Measurements from ENCODE around the gene LCE1C.

Gene LCE1C

DNA sequence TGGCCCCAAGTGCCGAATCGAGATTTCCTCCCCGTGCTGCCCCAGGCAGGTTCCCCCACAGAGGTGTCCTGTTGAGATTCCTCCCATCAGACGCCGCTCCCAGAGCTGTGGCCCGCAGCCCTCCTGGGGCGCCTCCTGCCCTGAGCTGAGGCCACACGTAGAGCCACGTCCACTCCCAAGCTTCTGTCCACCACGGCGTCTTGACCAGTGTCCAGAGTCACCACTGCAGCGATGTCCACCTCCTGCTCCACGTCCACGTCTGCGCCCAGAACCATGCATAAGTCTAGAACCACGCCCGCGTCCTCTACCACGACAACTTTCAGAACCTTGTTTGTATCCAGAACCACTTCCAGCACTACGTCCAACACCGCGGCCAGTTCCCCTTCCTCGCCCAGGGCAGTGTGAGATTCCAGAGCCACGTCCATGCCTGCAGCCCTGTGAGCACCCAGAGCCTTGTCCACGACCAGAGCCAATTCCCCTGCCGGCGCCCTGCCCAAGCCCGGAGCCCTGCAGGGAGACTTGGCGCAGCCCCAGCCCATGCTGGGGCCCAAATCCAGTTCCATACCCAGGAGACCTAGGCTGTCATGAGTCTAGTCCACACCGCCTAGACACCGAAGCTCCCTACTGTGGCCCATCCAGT lies 45.8 kb downstream of the LCE1C start:
- in situ Hi-C loops (cut with MboI; ENCODE audit: low sequenced_read_pairs), result no loop called here

DNA sequence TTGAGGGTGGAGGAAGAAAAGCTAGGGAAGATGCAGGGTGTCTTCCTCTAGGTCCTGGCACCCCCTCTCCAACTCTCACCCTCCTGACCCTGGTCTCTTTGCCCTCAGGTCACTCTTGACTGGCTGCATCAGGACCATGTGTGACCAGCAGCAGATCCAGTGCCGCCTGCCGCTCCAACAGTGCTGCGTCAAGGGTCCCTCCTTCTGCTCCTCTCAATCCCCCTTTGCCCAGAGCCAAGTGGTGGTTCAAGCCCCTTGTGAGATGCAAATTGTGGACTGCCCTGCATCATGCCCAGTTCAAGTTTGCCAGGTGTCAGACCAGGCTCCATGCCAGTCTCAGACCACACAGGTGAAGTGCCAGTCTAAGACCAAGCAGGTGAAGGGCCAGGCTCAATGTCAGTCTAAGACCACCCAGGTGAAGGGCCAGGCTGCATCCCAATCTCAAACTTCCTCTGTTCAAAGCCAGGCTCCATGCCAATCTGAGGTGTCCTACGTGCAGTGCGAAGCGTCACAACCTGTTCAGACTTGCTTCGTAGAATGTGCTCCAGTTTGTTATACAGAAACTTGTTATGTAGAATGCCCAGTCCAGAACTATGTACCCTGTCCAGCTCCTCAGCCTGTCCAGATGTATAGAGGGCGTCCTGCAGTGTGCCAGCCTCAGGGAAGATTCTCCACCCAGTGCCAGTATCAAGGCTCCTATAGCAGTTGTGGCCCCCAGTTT lies 46.8 kb downstream of the LCE1C start:
- in situ Hi-C loops (cut with MboI; ENCODE audit: low sequenced_read_pairs), result no loop called here

DNA sequence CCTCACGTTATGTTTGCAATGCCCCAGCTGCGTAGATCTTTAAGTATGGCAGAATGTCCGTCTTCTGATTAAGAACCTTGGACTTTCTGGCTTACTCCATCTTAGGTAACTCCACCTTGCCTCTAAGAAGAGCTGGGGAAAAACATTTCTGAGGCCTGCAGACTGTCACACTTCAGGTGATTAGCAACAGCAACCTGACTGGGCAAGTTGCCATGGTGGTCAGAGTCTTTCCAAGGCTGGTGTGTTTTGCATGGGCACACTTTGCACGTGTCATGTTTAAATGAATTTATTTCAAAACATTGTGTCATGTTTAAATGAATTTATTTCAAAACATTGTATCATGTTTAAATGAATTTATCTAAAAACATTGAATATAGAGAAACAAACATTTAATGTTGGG lies 47.8 kb downstream of the LCE1C start:
- in situ Hi-C loops (cut with MboI; ENCODE audit: low sequenced_read_pairs), result no loop called here

DNA sequence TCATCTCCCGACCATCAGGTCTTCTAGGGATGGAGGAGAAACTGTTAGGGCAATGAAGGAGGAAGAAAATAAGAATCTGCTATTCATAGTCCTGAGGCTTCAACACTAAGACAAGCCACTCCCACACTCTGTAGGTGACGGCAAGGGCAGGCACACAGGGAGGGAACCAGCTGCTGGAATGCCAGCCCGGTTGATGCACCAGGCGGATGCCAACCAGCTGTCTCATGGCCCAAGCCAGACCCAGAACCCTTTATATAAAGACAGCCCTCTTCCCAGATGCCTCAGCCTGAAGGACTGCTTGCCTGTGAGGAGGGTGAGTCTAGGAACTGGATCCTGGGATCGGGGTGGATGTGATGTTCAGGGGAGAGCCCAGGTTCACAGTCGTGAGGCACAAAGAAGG lies 48.7 kb downstream of the LCE1C start, which contains the start of gene KPRP:
TSS of gene KPRP (plus strand) at position 279 of the 400 bp plus-strand sequence. CDS start 1,564 bp downstream, outside the sequence.
- in situ Hi-C loops (cut with MboI; ENCODE audit: low sequenced_read_pairs), result no loop called here

DNA sequence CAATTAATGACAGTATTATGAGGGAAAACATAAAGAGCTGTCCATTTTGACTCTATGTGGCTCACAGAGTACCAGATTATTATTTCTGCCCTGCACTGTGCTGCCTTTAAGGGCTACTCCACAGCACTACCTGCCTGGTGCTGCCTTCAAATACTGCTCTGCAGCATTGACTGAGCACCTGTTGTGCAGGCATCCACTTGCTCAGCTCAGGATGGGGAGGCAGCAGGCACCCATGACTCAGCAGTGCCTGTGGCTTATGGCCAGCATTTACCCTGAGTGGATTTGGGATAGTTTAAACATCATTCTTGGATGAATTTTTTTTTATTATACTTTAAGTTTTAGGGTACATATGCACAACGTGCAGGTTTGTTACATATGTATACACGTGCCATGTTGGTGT lies 49.6 kb downstream of the LCE1C start:
- in situ Hi-C loops (cut with MboI; ENCODE audit: low sequenced_read_pairs), result no loop called here

Measured in HL-60/S4 (cell line).